Mucosa of descending colon (tissue), 3 donors: ENCODE data around the gene SHANK3. TPM values are rescaled to one million over a fixed set of nuclear protein-coding genes. Genes with fewer than 3 reads are reported as not detected.

ENCODE experiments used
- ATAC-seq: fragments of 200-7000 bp; cut with Tn5 transposase; one replicate; pipeline ENCODE4 v1.9.1; 2020; ENCODE audit warnings: mild to moderate bottlenecking, moderate library complexity
- DNase-seq, 3 donors: peaks; one replicate each; pipeline ENCODE4 v3.0.0-alpha.2; 2020
- H3K36me3 ChIP-seq: fragments of 200-600 bp; one replicate; pipeline ENCODE4 v1.8.0; 2021; ENCODE audit warnings: low read depth, mild to moderate bottlenecking
- H3K4me1 ChIP-seq: fragments of 200-600 bp; one replicate; pipeline ENCODE4 v1.8.0; 2021; ENCODE audit warnings: low read depth, mild to moderate bottlenecking
- H3K4me3 ChIP-seq: fragments of 200-600 bp; one replicate; pipeline ENCODE4 v1.8.0; 2021; ENCODE audit warnings: mild to moderate bottlenecking
- H3K9me3 ChIP-seq: fragments of 200-600 bp; one replicate; pipeline ENCODE4 v1.8.0; 2021; ENCODE audit warnings: mild to moderate bottlenecking
- CTCF ChIP-seq: fragments of 200-600 bp; IDR thresholded peaks from one replicate; pipeline ENCODE4 v1.8.0; 2022; ENCODE audit warnings: antibody characterized with exemption, mild to moderate bottlenecking
- intact Hi-C, 2 donors: fragments of 100-400 bp; cut with DNase I in 1 of 2; cut with micrococcal nuclease in 1 of 2; formaldehyde crosslinking; loops; one replicate each; pipeline versions ENCODE4 v1.11.0 to v1.11.1; 2022; cut with DNase I, micrococcal nuclease
- long read RNA-seq, 2 donors: library from polyadenylated mRNA; unstranded; transcript quantifications; one replicate each; pipeline ENCODE4 v2.0.0, GENCODE V29; 2019 to 2021
- total RNA-seq, 3 donors: library from RNA; stranded (reverse); fragmentation: NEBNext Ultra II Directional in 2 of 3; extraction: Animal tissue kit (Norgen Biotek cat#: 25700) in 2 of 3; gene quantifications; one replicate each; pipeline versions ENCODE4 v1.2.1 to v1.2.4, GENCODE V29; 2021 to 2023
- donor health status: DM: no; HTN: no; CAD: no; lungs with moderate emphysema.
- donor health status: DM: no; HTN: no; CAD: no.
- donor health status: DM: no; HTN: yes; CAD: no.

The SHANK3 gene
- total RNA-seq: 10 to 100 TPM in 1 of 3 donors, 1 to 10 TPM in 2; 3.9 to 14.2 (median 7.1) TPM
- long read RNA-seq, donor 1, partial matches to known transcripts: 11 of 18 reads
- long read RNA-seq, donor 1, other reads (novel, unspliced or antisense): 7 of 18 reads
- long read RNA-seq, donor 2, partial matches to known transcripts: 0 of 1 reads
- long read RNA-seq, donor 2, other reads (novel, unspliced or antisense): 1 of 1 reads

GRCh38 chr22:50672471-50673230 lies at the start of gene SHANK3:
TSS of gene SHANK3 (plus strand) at chr22:50672823.
- intact Hi-C loops: no loop called here
- DNase-seq: peak in 1 of 3 donors; percentile 50
- Histone ChIP-seq H3K4me1 (peaks cover 4% of the 10 kb centered on the region), H3K4me3 (no peak within 1 kb of the TSS), H3K9me3 (no peaks in the 10 kb centered on the region), H3K36me3 (no peaks in the 10 kb centered on the region)
- no peak for TF ChIP-seq CTCF
- ATAC-seq: no peak

GRCh38 chr22:50624347-50625130 lies 48.1 kb upstream of the SHANK3 start:
- ATAC-seq: no peak
- DNase-seq: no peak
- Histone ChIP-seq H3K4me3 (no peak overlapping the region), H3K9me3 (no peaks in the 10 kb centered on the region), H3K4me1 (peaks cover 26% of the 10 kb centered on the region), H3K36me3 (no peaks in the 10 kb centered on the region)
- TF ChIP-seq CTCF: no peak
- intact Hi-C loops: loop anchor here in 1 of 2 donors (5.0 kb wide), 1 partner anchor 97 kb away; the partner anchor contains the start of gene SCO2

DNA sequence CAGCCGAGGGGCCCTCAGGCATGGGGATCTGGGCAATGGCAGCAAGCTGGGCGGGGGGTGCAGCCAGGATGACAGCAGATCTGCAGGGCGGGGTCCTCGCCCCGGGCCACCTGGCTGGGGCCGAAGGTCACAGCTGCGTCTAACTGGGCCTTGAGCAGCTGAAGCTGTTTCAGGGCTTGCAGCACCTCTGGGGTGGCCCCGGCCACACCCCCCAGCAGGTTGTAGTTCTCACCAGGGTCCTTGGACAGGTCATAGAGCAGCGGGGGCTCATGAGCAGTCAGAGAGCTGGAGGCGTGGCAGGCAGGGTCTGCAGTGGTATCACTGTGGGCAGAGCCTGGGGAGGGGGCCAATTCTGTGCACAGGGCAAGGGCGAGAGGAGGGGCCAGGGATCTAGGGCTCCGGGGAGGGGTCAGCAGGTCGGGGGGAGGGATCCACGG lies 47.5 kb upstream of the SHANK3 start:
- Histone ChIP-seq H3K4me3 (no peak overlapping the region), H3K36me3 (no peaks in the 10 kb centered on the region), H3K9me3 (no peaks in the 10 kb centered on the region), H3K4me1 (peaks cover 22% of the 10 kb centered on the region)
- DNase-seq (no peak), ATAC-seq (no peak)
- intact Hi-C loops: no loop called here
- TF ChIP-seq CTCF: no peak

DNA sequence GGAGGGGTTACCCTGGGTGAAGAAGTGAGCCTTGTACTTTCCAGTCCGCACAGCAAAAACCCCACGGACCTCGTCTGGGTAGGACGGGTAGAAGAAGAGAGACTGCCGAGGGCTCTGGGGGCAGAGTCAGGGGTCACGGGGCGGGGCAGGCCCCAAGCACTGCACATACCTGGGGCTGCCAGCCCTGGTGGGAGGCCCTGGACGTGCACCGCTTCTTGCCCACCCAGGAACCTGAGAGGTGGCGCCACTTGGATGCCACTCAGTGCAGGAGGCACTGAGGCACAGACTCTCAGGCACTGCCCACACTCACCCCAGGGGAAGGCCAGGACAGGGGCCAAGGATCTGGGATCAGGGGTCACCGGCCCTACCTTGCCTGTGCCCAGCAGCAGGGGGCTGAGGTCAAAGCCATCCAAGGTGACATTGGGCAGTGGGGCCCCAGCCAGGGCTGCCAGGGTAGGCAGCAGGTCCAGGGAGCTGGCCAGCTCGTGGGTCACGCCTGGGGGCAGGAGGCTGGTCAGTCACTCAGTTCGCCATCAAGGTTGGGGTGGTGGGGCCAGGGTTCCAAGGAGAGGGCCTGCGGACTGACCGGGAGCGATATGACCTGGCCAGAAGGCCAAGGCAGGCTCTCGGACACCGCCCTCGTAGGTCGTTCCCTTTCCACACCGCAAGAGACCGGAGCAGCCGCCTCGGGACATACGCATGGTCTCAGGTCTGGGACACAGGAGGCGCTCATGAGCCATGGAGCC lies 46.9 kb upstream of the SHANK3 start:
- H3K36me3 ChIP-seq: no peaks in the 10 kb centered on the region
- ATAC-seq: no peak
- no peaks in the 10 kb centered on the region for H3K9me3 ChIP-seq
- TF ChIP-seq CTCF: no peak
- no peak for DNase-seq
- H3K4me1 ChIP-seq: peaks cover 16% of the 10 kb centered on the region
- intact Hi-C loops: no loop called here
- H3K4me3 ChIP-seq: no peak overlapping the region

- Histone ChIP-seq H3K9me3 (no peaks in the 10 kb centered on the region), H3K4me3 (no peak overlapping the region), H3K36me3 (no peaks in the 10 kb centered on the region), H3K4me1 (peaks cover 12% of the 10 kb centered on the region)
- no peak for ATAC-seq
- intact Hi-C loops: no loop called here
- no peak for DNase-seq
- no peak for TF ChIP-seq CTCF
These were observed 46.2 kb upstream of the SHANK3 start for GRCh38 chr22:50626314-50626849.
